Naive thymus-derived CD8-positive, alpha-beta T cell (primary cell): ENCODE measurements around the gene E2F1. TPM values are rescaled to one million over a fixed set of nuclear protein-coding genes. Genes with fewer than 3 reads are reported as not detected.

Experiments
- ATAC-seq, 2 donors: fragments of 150-1000 bp; cut with Tn5 transposase in 1 of 2; sonication (Bioruptor Pico), chemical (Tn5 transposase) in 1 of 2; 1 replicate in 1 of 2; 2 replicates in 1 of 2; pipeline ENCODE4 v1.10.0; 2021; ENCODE audit warnings: mild to moderate bottlenecking in 2 of 2, moderate library complexity in 2 of 2
- POLR2A ChIA-PET: fragments of 350-600 bp; sonication (Branson Sonifier 250); formaldehyde crosslinking; loops from one replicate; lab custom pipeline; 2021; ENCODE audit warnings: antibody characterized with exemption; lab: Charles Lee
- DNase-seq, 10 donors: peaks; one replicate each; pipeline versions ENCODE4 v3.0.0 to v3.0.0-alpha.2; 2020 to 2022
- H3K27ac Mint-ChIP-seq, 10 donors: one replicate each; pipeline ENCODE4 v1.8.0; 2020 to 2022; ENCODE audit warnings: mild to moderate bottlenecking in 10 of 10, mixed read lengths in 10 of 10, moderate library complexity in 4 of 10, inconsistent platforms in 1 of 10
- H3K27me3 Mint-ChIP-seq, 5 donors: one replicate each; pipeline ENCODE4 v1.8.0; 2021 to 2022; ENCODE audit warnings: mixed read lengths in 5 of 5
- H3K36me3 Mint-ChIP-seq, 3 donors: one replicate each; pipeline ENCODE4 v1.8.0; 2020 to 2022; ENCODE audit warnings: mixed read lengths in 3 of 3, mild to moderate bottlenecking in 2 of 3, inconsistent platforms in 1 of 3
- H3K4me1 Mint-ChIP-seq, 4 donors: one replicate each; pipeline ENCODE4 v1.8.0; 2021 to 2022; ENCODE audit warnings: mixed read lengths in 4 of 4
- H3K4me3 Mint-ChIP-seq, 10 donors: one replicate each; pipeline ENCODE4 v1.8.0; 2020 to 2022; ENCODE audit warnings: mild to moderate bottlenecking in 10 of 10, mixed read lengths in 10 of 10, moderate library complexity in 6 of 10, inconsistent platforms in 1 of 10
- H3K9me3 Mint-ChIP-seq, 9 donors: one replicate each; pipeline ENCODE4 v1.8.0; 2020 to 2022; ENCODE audit warnings: mixed read lengths in 9 of 9, mild to moderate bottlenecking in 3 of 9, inconsistent platforms in 1 of 9, moderate library complexity in 1 of 9
- polyA plus RNA-seq, 3 donors: library from polyadenylated mRNA; unstranded; fragments of 300-500 nt; fragmentation: Illumina TruSeq; gene quantifications; one replicate each; pipeline ENCODE4 v1.2.3, GENCODE V29; 2021
- total RNA-seq, 8 experiments: library from RNA in 2 of 8; stranded (reverse) in 2 of 8; gene quantifications; one replicate each; pipeline ENCODE4 v1.2.3 and lab custom pipeline; 2021 to 2026

Gene E2F1
- total and polyA plus RNA-seq, 5 experiments from 2014 or later, result 0.19 to 1.4 (median 0.49) TPM

DNA sequence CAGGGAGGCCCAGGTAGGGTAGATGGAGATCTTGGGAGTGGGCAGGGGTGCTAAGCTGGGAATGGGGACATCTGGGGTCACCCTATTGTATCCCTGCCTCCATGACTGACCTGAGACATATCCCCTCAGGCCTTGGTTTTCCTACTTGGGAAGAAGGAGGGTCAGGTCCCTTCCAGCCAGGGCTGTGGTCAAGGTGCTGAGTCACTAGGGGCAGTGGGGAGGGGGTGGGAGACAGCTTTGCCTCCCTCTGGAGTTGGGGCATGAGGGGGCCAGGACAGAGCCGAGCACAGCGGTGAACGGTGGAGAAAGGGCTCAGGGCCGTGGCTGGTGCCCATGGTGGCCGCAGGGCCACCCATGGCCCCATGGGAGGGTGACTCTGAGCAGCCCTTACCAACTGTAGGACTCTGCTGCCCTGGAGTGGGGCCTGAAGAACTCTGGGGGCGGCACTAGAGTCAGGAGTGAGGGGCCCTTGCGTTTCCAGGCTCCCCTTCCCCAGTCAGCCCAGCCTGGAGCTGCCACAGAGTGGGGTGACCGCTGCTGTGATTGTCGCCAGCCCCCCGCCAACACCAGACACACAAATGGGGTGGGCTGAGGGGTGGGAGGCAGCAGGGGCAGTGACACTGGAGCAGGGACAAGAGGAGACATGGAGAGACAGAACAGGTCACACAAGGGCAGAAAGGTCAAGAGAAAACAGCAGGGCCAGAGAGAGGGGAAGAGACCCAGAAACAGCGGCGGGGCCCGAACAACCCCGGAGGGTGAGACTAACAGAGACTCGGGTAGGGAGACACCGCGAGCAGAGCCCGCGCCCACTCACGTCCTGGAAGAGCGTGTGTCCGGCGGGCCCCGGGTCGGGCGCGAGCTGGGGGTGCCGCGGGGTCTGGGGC lies 12.5 kb downstream of the E2F1 start:
- H3K4me1 Mint-ChIP-seq, result peaks cover 13 to 43% (median 31%) of the 10 kb centered on the region in 4 donors
- POLR2A ChIA-PET, result interaction anchor here (1.0 to 1.7 kb wide), 2 partner anchors 10 kb away, joined by 5 to 7 read pairs; no protein-coding TSS in a partner anchor

DNA sequence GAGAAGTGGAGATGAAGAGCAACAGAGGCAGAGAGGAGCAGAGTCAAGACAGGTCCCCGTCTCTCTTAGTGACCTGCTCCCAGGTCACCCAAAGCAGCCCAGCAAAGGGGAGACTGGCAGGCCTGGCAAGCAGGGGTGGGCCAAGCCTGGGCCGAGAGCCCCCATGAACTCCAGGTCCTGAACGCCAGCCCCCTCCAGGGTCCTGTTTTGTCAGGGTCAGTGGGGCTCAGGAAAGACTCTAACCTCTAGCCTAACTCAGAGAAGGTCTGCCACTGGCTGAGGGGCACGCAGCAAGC lies 13.1 kb downstream of the E2F1 start:
- POLR2A ChIA-PET, result interaction anchor here (1.0 kb wide), 1 partner anchor 9 kb away, joined by 7 read pairs; no protein-coding TSS in a partner anchor
- ATAC-seq (no peak), DNase-seq (no peak)
- Mint-ChIP-seq H3K9me3 (no peaks in the 10 kb centered on the region), H3K27me3 (no peaks in the 10 kb centered on the region), H3K4me3 (peak overlapping the region; percentile 67 to 91 (median 84)), H3K36me3 (peaks cover 0 to 2% (median 0%) of the 10 kb centered on the region in 3 donors), H3K27ac (peak overlapping the region in 7 of 10 donors; percentile 8 to 73 (median 56)), H3K4me1 (peaks cover 13 to 43% (median 28%) of the 10 kb centered on the region in 4 donors)

More for the DNA sequence above, 12.5 kb downstream of the E2F1 start:
- Mint-ChIP-seq H3K27ac (peak overlapping the region in 8 of 10 donors; percentile 39 to 91 (median 68)), H3K36me3 (peaks cover 0 to 2% (median 0%) of the 10 kb centered on the region in 3 donors), H3K9me3 (no peaks in the 10 kb centered on the region), H3K27me3 (no peaks in the 10 kb centered on the region), H3K4me3 (peak overlapping the region; percentile 74 to 91 (median 86))
- ATAC-seq (peak; percentile 3 to 47), DNase-seq (peak in 1 of 10 donors; percentile 24)

DNA sequence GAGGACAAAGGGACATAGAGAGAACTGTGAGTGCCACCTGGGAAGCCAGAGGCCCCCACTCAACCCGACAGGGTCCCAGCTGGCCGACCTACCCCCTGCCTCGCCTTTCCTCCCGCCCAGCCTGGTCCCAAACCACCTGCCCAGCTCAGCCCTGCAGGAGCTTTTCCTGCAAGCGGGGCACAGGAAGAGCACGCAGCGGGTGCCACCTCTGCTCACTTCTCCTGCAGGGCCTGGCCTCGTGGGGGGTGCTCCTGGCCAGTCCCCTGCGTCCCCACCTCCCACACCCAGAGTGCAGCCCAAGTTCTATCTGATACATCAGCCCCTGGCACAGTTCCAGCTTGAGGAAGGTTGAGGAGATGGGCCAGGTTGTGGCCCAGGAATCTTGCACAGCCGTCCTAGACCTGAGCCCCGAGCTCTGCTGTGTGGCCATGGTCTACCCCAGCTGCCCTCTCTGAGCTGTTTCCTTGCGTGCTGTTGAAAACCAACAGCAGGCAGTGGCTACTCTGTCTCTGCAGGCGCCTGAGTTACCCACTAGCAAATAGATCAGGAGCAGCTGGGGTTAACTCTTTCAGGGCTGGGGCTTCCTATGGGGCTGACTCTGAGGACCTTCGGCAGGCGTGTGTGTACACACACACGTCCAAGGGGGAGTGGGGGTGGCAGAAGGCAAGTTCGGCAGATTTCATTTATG lies 13.6 kb downstream of the E2F1 start:
- DNase-seq, result no peak
- peaks cover 0 to 2% (median 0%) of the 10 kb centered on the region in 3 donors for H3K36me3 Mint-ChIP-seq
- H3K27me3 Mint-ChIP-seq, result no peaks in the 10 kb centered on the region
- H3K27ac Mint-ChIP-seq, result peak overlapping the region in 7 of 10 donors; percentile 33 to 73 (median 56)
- peak overlapping the region; percentile 67 to 91 (median 84) for H3K4me3 Mint-ChIP-seq
- H3K4me1 Mint-ChIP-seq, result peaks cover 13 to 39% (median 28%) of the 10 kb centered on the region in 4 donors
- H3K9me3 Mint-ChIP-seq, result no peaks in the 10 kb centered on the region
- ATAC-seq, result no peak
- POLR2A ChIA-PET, result interaction anchor here (1.0 kb wide), 1 partner anchor 9 kb away, joined by 7 read pairs; no protein-coding TSS in a partner anchor

DNA sequence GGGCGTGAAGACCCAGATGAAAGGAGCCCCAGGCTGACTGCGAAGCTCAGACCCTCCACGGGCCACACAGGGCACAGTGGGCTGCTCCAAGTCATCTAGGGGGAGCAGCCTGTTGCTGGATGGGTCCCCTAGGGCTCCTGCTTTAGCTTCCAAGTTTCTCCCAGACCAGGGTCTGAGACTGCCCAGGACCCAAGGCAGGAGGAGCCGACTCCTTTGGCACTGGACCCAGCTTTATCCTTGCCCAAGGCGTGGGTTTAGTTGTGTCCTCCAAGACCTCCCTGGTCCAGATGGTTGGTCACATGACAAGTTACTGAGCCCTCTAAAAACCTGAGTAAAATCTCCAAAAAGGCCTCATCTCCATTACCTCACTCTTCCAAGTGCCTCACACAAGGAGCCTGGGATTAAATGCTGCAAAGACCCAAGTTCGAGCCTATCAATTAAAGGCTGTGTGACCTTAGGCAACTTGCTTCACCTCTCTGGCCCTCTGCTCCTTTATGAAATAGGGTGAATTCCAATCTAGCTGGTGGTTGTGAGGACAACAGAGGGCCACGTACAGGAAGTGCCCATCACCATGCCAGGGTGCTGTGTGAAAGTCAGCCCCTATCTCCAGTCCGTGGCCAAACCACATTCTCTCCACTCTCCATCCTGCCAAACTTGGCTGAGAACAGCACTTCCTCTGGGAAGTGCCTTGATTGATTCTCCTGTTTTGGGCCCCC lies 14.5 kb downstream of the E2F1 start:
- Mint-ChIP-seq H3K9me3 (no peaks in the 10 kb centered on the region), H3K4me1 (peaks cover 13 to 38% (median 29%) of the 10 kb centered on the region in 4 donors), H3K27me3 (no peaks in the 10 kb centered on the region), H3K4me3 (peak overlapping the region in 7 of 10 donors; percentile 15 to 47 (median 36)), H3K36me3 (peaks cover 0 to 2% (median 0%) of the 10 kb centered on the region in 3 donors), H3K27ac (peak overlapping the region in 4 of 10 donors; percentile 28 to 73 (median 42))
- no peak for ATAC-seq
- POLR2A ChIA-PET, result interaction anchor here (0.7 kb wide), 1 partner anchor 48 kb away, joined by 4 read pairs; the partner anchor contains the start of gene PXMP4
- no peak for DNase-seq

DNA sequence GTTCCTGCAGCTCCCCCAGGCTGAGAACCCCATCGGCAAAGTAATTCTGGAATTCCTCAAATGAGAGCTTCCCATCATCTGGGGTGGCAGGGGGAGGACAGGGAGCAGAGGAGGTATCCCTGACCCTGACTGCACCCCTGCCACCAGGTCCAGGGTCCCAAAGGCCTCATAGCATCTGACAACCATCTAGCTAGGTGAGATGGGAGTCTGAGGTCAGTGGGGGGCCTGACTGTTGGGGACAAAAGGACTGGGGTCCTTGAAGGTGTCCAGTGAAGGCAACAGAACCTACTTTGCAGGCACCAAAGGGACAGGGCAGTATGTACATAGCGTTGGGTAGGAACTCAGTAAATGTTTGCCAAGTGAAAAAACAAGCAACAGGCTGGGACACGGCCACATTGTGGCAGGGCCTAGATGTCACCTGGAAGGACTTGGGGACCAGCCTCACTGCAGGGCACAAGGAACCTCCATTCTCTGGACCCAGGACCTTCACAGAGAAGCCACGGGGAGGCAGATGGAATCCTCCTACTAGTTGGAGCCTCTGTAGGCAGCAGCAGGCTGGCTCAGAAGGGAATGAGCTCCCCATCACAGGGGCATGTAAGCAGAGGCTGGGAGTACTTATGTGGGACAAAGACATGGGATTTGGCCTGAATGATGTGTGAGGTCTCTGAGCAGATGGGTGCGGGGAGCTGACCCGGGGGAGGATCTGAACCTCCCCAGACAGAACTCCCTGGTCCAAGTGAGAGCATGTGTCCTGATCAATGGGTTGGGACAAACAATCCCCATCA lies 15.3 kb downstream of the E2F1 start:
- DNase-seq (no peak), ATAC-seq (no peak)
- Mint-ChIP-seq H3K27ac (peak overlapping the region in 5 of 10 donors; percentile 15 to 70 (median 22)), H3K4me3 (peak overlapping the region in 4 of 10 donors; percentile 5 to 54 (median 14)), H3K36me3 (peaks cover 0 to 2% (median 0%) of the 10 kb centered on the region in 3 donors), H3K27me3 (no peaks in the 10 kb centered on the region), H3K4me1 (peaks cover 17 to 46% (median 34%) of the 10 kb centered on the region in 4 donors), H3K9me3 (no peaks in the 10 kb centered on the region)
- POLR2A ChIA-PET, result interaction anchor here (0.7 kb wide), 1 partner anchor 49 kb away, joined by 4 read pairs; the partner anchor contains the start of gene PXMP4

DNA sequence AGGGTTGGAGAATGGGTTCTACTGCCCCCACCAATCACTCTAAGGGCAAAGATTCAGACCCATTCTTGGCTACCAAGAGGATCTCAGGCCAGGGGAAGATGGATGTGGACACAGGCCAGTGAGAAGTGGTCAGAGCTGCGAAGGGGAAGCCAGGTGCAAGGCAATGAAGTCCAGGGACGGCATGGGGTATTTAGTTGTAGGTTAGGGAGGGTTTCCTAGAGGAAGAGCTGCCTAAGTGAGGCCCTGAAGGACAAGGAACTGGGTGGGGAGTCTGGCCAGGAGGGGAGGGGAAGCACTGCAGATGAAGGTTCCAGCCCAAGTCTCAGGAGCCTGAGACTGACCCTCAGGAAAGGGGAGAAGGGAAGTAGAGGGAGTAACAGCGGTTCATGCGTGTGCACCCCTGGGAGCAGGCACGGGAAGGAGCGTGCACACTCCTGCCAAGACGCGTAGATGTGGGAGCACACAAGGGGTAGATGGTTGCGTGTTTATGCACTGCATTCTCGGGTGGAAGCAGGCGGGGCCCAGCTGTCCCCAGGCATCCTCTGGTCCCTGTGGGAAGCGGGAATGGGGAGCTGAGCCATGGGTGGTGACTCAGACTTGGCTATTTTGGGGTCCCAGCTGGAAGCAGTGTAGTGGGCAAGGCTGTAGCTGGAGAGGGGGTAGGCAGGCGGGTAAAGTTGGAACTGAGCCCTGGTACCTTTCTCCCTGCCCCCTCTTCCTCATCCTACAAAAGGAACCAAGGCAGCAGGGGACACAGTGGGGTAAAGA lies 16.1 kb downstream of the E2F1 start:
- ATAC-seq (no peak), DNase-seq (no peak)
- Mint-ChIP-seq H3K4me1 (peaks cover 16 to 47% (median 34%) of the 10 kb centered on the region in 4 donors), H3K4me3 (peak overlapping the region in 3 of 10 donors; percentile 17 to 69 (median 29)), H3K27ac (peak overlapping the region in 3 of 10 donors; percentile 7 to 45 (median 40)), H3K36me3 (peaks cover 0 to 2% (median 0%) of the 10 kb centered on the region in 3 donors), H3K27me3 (no peaks in the 10 kb centered on the region), H3K9me3 (no peaks in the 10 kb centered on the region)
- POLR2A ChIA-PET, result interaction anchor here (0.9 kb wide), 1 partner anchor 13 kb away, joined by 4 read pairs; no protein-coding TSS in a partner anchor

DNA sequence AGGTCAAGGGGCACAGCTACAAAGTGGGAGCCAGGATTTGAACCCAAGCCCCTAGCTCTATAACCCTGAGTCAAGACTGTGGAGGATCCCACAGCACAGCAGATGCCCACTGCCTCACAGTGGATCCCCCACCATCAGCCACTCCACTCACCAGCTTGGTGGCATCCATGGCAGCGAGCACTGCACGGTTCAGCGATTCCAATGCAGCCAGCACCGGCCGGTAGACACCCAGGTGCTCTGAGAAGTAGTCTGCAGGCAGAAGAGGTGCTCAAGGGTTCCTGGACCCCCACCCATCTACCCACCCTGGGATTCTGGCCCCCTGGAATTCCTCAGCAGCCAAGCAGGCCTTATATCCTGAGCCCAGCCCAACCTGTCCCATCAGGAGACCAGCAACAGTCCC lies 17.0 kb downstream of the E2F1 start:
- ATAC-seq, result no peak
- Mint-ChIP-seq H3K9me3 (no peaks in the 10 kb centered on the region), H3K4me1 (peaks cover 22 to 50% (median 39%) of the 10 kb centered on the region in 4 donors), H3K4me3 (peak overlapping the region in 2 of 10 donors; percentile 7 to 41), H3K27ac (peak overlapping the region in 1 of 10 donors; percentile 10), H3K27me3 (no peaks in the 10 kb centered on the region), H3K36me3 (peaks cover 0 to 2% (median 0%) of the 10 kb centered on the region in 3 donors)
- POLR2A ChIA-PET, result interaction anchor here (0.9 to 3.3 kb wide), 4 partner anchors 10 to 63 kb away, joined by 4 to 21 read pairs (median 11); partner anchors contain the start of genes PXMP4 and ZNF341
- no peak for DNase-seq

DNA sequence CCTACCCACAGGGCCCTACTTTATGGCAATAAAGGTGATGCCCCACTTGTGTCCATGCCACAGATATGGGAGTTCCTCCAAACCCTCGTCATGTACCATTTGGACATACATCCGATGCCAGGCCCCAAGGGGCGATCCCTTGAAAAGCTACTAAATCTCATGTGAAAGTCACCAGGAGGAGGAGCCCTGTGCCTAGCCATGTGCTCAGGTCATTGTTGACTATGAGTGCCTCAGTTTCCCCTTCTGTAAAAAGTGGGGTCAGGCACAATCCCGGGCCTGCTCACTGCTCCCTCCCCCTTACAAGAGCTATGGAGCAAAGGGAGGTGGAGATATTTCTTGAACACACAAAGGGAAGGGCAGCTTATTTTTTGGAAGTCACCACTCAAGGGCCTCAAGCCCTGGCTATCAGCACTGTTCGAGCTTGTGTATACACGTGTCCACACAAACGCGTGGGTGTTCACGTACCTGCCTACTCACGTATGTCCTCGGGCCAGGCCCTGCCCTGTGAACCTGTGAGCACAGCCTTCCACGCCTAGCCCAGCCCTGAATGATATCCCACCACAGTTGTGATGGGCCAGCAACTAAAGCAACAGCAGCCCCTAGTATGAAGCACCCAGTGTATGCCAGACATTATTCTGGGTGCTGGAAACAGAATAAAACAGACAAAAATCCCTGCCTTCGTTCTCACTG lies 17.6 kb downstream of the E2F1 start:
- ATAC-seq, result no peak

DNA sequence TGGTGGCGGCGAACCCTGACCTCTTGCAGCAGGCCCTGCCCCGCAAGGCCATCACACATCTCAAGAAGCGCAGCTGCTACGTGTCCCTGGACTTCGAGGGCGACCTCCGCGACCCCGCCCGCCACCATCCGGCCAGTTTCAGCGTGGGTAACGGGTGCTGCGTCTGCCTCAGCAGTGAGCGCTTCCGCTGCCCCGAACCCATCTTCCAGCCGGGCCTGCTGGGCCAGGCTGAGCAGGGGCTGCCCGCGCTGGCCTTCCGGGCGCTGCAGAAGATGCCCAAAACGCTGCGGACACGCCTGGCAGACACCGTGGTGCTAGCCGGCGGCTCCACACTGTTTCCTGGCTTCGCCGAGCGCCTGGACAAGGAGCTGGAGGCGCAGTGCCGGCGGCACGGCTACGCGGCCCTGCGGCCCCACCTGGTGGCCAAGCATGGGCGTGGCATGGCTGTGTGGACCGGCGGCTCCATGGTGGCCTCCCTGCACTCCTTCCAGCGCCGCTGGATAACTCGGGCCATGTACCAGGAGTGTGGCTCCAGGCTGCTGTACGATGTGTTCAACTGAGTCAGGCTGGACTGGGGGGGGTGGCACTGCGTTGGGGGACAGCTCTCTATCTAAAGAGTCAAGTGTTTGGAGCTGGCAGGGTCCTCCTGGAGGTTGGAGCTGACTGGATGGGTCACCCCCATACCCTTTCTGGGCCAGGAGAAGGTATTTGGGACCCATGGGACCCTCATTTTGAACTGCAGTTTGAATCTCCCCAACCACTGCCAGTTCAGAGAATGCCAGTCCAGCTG lies 18.3 kb downstream of the E2F1 start:
- peaks cover 18 to 47% (median 34%) of the 10 kb centered on the region in 4 donors for H3K4me1 Mint-ChIP-seq
- no peaks in the 10 kb centered on the region for H3K9me3 Mint-ChIP-seq
- no peaks in the 10 kb centered on the region for H3K27me3 Mint-ChIP-seq
- H3K36me3 Mint-ChIP-seq, result peaks cover 0 to 2% (median 0%) of the 10 kb centered on the region in 3 donors
- ATAC-seq, result peak; percentile 58 to 67
- H3K27ac Mint-ChIP-seq, result peak overlapping the region in 7 of 10 donors; percentile 3 to 83 (median 66)
- peak; percentile 57 to 85 (median 76) for DNase-seq
- POLR2A ChIA-PET, result interaction anchor here (0.6 to 3.3 kb wide), 22 partner anchors 11 to 441 kb away, joined by 3 to 21 read pairs (median 6); partner anchors contain the start of genes CBFA2T2, E2F1, PXMP4 and SNTA1
- peak overlapping the region; percentile 70 to 98 (median 78) for H3K4me3 Mint-ChIP-seq

More for the DNA sequence above, 17.6 kb downstream of the E2F1 start:
- POLR2A ChIA-PET, result interaction anchor here (0.6 to 3.3 kb wide), 18 partner anchors 11 to 440 kb away, joined by 3 to 21 read pairs (median 6); partner anchors contain the start of genes CBFA2T2, PXMP4, SNTA1 and ZNF341
- peak overlapping the region in 5 of 10 donors; percentile 3 to 51 (median 3) for H3K27ac Mint-ChIP-seq
- DNase-seq, result no peak
- H3K9me3 Mint-ChIP-seq, result no peaks in the 10 kb centered on the region
- H3K36me3 Mint-ChIP-seq, result peaks cover 0 to 2% (median 0%) of the 10 kb centered on the region in 3 donors
- H3K27me3 Mint-ChIP-seq, result no peaks in the 10 kb centered on the region
- H3K4me3 Mint-ChIP-seq, result peak overlapping the region; percentile 30 to 95 (median 76)
- peaks cover 22 to 52% (median 39%) of the 10 kb centered on the region in 4 donors for H3K4me1 Mint-ChIP-seq
